ENCODE results near the gene ZNF506.
"Not testable (repeated sequence)": the region's sequence is repeated elsewhere in the genome, so short reads cannot be mapped to it uniquely, and the experiment has no call there.

DNA sequence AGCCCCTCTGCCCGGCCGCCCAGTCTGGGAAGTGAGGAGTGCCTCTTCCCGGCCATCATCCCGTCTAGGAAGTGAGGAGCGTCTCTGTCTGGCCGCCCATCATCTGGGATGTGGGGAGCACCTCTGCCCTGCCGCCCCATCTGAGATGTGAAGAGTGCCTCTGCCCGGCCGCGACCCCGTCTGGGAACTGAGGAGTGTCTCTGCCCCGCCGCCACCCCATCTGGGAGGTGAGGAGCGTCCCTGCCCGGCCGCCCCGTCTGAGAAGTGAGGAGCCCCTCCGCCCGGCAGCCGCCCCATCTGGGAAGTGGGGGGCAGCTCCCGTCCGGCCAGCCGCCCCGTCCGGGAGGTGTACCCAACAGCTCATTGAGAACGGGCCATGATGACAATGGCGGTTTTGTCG is 51.6 kb downstream of the ZNF506 start:
- TF ChIP-seq, protein P1, sequence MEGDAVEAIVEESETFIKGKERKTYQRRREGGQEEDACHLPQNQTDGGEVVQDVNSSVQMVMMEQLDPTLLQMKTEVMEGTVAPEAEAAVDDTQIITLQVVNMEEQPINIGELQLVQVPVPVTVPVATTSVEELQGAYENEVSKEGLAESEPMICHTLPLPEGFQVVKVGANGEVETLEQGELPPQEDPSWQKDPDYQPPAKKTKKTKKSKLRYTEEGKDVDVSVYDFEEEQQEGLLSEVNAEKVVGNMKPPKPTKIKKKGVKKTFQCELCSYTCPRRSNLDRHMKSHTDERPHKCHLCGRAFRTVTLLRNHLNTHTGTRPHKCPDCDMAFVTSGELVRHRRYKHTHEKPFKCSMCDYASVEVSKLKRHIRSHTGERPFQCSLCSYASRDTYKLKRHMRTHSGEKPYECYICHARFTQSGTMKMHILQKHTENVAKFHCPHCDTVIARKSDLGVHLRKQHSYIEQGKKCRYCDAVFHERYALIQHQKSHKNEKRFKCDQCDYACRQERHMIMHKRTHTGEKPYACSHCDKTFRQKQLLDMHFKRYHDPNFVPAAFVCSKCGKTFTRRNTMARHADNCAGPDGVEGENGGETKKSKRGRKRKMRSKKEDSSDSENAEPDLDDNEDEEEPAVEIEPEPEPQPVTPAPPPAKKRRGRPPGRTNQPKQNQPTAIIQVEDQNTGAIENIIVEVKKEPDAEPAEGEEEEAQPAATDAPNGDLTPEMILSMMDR (IDR thresholded peaks at IDR 0.05) = not testable (repeated sequence)
- TF ChIP-seq POLR2A (IDR thresholded peaks at IDR 0.05) = not testable (repeated sequence)

All from testis (tissue), 2 donors.